Progenitor cell of endocrine pancreas (in vitro differentiated cells): ENCODE data around the gene RAB11FIP4. TPM values are rescaled to one million over a fixed set of nuclear protein-coding genes. Genes with fewer than 3 reads are reported as not detected.
"Not testable (repeated sequence)": the region's sequence is repeated elsewhere in the genome, so short reads cannot be mapped to it uniquely, and the experiment has no call there.

ENCODE experiments used
- DNase-seq: peaks from one replicate; pipeline ENCODE4 v3.0.0; 2021; ENCODE audit warnings: low spot score; ENCODE audit not compliant: unreplicated experiment
- H3K27ac Mint-ChIP-seq: 2 replicates; pipeline ENCODE4 v1.8.0; 2021; ENCODE audit warnings: mild to moderate bottlenecking, moderate library complexity, mixed read lengths
- H3K27me3 Mint-ChIP-seq: 2 replicates; pipeline ENCODE4 v1.8.0; 2021; ENCODE audit warnings: mixed read lengths
- H3K36me3 Mint-ChIP-seq: 2 replicates; pipeline ENCODE4 v1.8.0; 2022; ENCODE audit warnings: mixed read lengths; ENCODE audit not compliant: insufficient read depth
- H3K4me1 Mint-ChIP-seq: 2 replicates; pipeline ENCODE4 v1.8.0; 2021; ENCODE audit warnings: low read depth, mixed read lengths
- H3K4me3 Mint-ChIP-seq: 2 replicates; pipeline ENCODE4 v1.8.0; 2021; ENCODE audit warnings: low read depth, mild to moderate bottlenecking, moderate library complexity, mixed read lengths
- H3K9me3 Mint-ChIP-seq: 2 replicates; pipeline ENCODE4 v1.8.0; 2021; ENCODE audit warnings: low read depth, mixed read lengths
- total RNA-seq: library from RNA; stranded (reverse); gene quantifications from 2 replicates; pipeline ENCODE4 v1.2.1, GENCODE V29; 2021
- TF ChIP-seq, protein P1 (sequence below): fragments of 200-600 bp; sonication (generic); IDR thresholded peaks from one replicate; pipeline ENCODE4 v1.5.0; 2021; ENCODE audit warnings: antibody characterized with exemption, mild to moderate bottlenecking; ENCODE audit not compliant: unreplicated experiment

RAB11FIP4 gene
- total RNA-seq, 1 donor from 2014 or later: 65.5 TPM

DNA sequence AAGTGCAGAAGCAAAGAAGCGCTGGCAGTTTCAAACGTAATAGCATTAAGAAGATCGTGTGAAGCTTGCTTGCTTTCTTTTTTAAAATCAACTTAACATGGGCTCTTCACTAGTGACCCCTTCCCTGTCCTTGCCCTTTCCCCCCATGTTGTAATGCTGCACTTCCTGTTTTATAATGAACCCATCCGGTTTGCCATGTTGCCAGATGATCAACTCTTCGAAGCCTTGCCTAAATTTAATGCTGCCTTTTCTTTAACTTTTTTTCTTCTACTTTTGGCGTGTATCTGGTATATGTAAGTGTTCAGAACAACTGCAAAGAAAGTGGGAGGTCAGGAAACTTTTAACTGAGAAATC lies 17.4 kb upstream of the RAB11FIP4 start:
- H3K36me3 Mint-ChIP-seq: peaks cover 12% of the 10 kb centered on the region
- H3K4me3 Mint-ChIP-seq: no peak overlapping the region
- H3K9me3 Mint-ChIP-seq: no peaks in the 10 kb centered on the region
- no peaks in the 10 kb centered on the region for H3K27me3 Mint-ChIP-seq
- TF ChIP-seq, protein P1, sequence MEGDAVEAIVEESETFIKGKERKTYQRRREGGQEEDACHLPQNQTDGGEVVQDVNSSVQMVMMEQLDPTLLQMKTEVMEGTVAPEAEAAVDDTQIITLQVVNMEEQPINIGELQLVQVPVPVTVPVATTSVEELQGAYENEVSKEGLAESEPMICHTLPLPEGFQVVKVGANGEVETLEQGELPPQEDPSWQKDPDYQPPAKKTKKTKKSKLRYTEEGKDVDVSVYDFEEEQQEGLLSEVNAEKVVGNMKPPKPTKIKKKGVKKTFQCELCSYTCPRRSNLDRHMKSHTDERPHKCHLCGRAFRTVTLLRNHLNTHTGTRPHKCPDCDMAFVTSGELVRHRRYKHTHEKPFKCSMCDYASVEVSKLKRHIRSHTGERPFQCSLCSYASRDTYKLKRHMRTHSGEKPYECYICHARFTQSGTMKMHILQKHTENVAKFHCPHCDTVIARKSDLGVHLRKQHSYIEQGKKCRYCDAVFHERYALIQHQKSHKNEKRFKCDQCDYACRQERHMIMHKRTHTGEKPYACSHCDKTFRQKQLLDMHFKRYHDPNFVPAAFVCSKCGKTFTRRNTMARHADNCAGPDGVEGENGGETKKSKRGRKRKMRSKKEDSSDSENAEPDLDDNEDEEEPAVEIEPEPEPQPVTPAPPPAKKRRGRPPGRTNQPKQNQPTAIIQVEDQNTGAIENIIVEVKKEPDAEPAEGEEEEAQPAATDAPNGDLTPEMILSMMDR: no peak
- no peaks in the 10 kb centered on the region for H3K4me1 Mint-ChIP-seq
- DNase-seq: no peak
- peak overlapping the region; percentile 15 for H3K27ac Mint-ChIP-seq

DNA sequence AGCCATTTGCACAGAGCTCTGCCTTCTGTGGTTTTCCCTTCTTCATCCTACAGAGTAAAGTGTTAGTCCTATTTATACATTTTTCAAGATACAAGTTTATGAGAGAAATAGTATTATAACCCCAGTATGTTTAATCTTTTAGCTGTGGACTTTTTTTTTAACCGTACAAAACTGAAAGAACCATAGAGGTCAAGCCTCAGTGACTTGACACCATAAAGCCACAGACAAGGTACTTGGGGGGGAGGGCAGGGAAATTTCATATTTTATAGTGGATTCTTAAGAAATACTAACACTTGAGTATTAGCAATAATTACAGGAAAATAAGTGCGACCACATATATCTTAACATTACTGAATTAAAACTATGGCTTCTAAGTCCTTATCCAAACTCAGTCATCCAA lies 17.0 kb upstream of the RAB11FIP4 start:
- no peak for DNase-seq
- Mint-ChIP-seq H3K9me3 (no peaks in the 10 kb centered on the region), H3K27me3 (no peaks in the 10 kb centered on the region), H3K4me3 (no peak overlapping the region), H3K27ac (no peak overlapping the region), H3K4me1 (no peaks in the 10 kb centered on the region), H3K36me3 (peaks cover 12% of the 10 kb centered on the region)
- TF ChIP-seq, protein P1: no peak

DNA sequence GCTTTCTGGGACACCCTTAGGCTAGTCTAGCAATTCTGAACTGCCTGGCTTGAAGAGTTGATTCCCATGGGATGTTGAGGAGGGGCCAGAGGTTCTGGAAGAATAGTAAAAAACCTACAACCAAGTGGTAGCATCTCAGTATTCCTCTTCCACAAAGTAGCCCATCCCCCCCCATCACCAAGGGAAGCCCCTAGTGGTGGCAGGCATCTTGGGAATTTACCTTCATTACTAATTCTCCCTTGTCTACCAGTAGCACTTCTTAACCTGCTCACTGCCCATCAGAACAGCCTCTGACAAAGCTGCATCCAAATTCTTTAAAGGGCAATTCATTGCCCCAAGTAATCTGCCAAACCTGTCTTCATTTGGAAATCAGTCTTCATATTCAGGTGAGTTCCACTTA lies 12.8 kb upstream of the RAB11FIP4 start:
- TF ChIP-seq, protein P1: peak; percentile 32
- Mint-ChIP-seq H3K9me3 (no peaks in the 10 kb centered on the region), H3K27ac (no peak overlapping the region), H3K4me3 (no peak overlapping the region), H3K36me3 (peaks cover 13% of the 10 kb centered on the region), H3K4me1 (no peaks in the 10 kb centered on the region), H3K27me3 (no peaks in the 10 kb centered on the region)
- DNase-seq: no peak

DNA sequence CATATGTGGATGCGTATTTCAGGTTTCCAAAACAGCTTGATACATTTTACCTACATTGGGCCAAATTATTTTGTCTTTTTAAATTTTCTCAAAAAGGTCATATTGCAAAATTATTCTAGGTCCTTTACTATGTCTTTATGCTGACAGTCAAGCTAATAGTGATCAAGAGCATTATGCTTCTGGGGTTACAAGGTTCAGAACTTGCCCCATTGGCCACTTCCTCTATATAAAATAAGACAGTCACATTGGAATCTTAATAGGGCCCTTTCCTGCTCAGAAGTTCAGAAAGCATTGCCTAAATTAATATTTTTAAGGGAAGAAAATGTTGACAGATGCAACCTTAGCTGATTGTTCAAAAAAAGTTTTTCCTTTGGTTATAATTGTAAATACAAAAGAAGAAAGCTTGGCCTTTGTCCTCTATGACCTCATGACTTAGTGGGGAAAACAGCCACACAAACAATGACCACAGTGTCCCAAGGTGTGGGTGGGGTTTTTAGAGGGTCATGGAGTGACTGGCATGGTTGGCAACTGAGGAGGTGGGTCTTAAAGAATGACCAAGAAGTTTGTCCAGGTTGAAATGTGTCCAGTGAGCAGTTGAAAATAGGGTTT lies 11.8 kb upstream of the RAB11FIP4 start:
- Mint-ChIP-seq H3K9me3 (no peaks in the 10 kb centered on the region), H3K27me3 (no peaks in the 10 kb centered on the region), H3K36me3 (peaks cover 6% of the 10 kb centered on the region), H3K4me3 (no peak overlapping the region), H3K4me1 (no peaks in the 10 kb centered on the region), H3K27ac (peak overlapping the region; percentile 68)
- TF ChIP-seq, protein P1: no peak
- no peak for DNase-seq

DNA sequence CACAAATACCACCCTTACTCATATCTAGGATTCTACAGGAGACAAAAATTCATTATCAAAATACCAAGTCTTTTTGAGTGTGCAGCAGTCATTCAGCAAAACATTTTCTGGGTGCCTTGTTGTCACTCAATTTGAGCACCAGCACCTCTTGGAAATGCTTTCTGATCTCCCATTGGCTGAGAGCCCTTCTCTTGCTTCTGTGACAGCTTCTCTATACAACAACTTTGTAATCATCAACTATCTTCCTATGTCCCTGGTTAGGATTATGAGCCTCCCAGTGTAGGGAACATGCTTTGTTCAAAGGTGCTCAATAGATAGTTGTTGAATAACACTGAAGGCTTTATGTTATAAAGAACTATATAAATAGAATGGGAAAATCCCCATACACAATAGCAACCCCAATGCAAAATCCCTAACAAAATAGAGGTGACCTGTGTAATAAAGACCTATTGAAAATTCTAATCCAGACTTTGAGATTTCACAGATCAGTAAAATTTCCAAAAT lies 10.3 kb upstream of the RAB11FIP4 start:
- Mint-ChIP-seq H3K9me3 (no peaks in the 10 kb centered on the region), H3K27me3 (no peaks in the 10 kb centered on the region), H3K36me3 (peaks cover 7% of the 10 kb centered on the region), H3K4me3 (no peak overlapping the region), H3K4me1 (no peaks in the 10 kb centered on the region), H3K27ac (no peak overlapping the region)
- TF ChIP-seq, protein P1: no peak
- no peak for DNase-seq

DNA sequence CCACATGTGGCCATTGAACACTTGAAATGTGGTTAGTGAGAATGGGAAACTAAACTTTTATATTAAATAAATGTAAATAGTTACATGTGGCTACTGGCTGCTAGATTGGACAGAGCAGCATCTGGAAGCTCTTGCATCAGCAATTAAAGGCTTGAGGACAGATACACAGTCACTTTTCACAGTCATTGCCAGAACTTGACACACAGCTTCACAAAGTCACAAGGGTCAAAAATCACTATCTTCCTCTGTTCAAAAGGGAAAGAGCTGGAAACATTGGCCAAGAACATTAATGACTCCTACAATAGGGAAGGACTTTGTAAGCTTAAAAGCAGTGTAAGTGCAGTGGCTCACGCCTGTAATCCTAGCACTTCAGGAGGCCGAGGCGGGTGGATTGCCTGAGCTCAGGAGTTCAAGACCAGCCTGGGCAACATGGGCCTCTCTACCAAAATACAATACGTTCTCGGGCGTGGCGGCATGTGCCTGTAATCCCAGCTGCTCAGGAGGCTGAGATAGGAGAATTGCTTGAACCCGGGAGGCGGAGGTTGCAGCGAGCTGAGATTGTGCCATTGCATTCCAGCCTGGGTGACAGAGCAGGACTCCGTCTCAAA lies 8.7 kb upstream of the RAB11FIP4 start:
- not testable (repeated sequence) for H3K4me3 Mint-ChIP-seq, H3K27ac Mint-ChIP-seq, H3K9me3 Mint-ChIP-seq, H3K36me3 Mint-ChIP-seq, DNase-seq, H3K4me1 Mint-ChIP-seq, H3K27me3 Mint-ChIP-seq

DNA sequence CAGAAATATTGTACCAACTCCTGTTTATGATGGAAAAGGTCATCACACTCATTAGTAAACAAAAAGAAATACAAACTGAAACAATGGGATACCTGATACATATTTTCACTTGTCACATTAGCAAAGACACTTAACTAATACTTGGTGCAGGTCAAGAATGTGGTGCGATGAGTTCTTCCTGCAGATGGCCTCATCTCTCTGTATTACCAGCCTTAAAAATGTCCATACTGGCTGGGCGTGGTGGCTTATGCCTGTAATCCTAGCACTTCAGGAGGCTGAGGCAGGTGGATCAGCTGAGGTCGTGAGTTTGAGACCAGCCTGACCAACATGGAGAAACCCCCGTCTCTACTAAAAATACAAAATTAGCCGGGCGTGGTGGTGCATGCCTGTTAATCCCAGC lies 8.0 kb upstream of the RAB11FIP4 start:
- not testable (repeated sequence) for H3K27ac Mint-ChIP-seq, H3K9me3 Mint-ChIP-seq, H3K4me1 Mint-ChIP-seq, H3K36me3 Mint-ChIP-seq, DNase-seq, H3K4me3 Mint-ChIP-seq
- peaks cover 12% of the 10 kb centered on the region for H3K27me3 Mint-ChIP-seq
